Ishikawa (cell line): ENCODE results near the gene COIL.

Experiments
- CEBPB ChIP-seq: IDR thresholded peaks from 2 replicates; pipeline ENCODE4 v1.6.1; 2012
- CREB1 ChIP-seq: IDR thresholded peaks from 2 replicates; pipeline ENCODE4 v1.6.1; 2012; ENCODE audit warnings: low read depth
- EGR1 ChIP-seq: IDR thresholded peaks from 2 replicates; pipeline ENCODE4 v1.6.1; 2012
- EP300 ChIP-seq: IDR thresholded peaks from 2 replicates; pipeline ENCODE4 v1.6.1; 2012; ENCODE audit warnings: borderline replicate concordance
- FOXM1 ChIP-seq: IDR thresholded peaks from 2 replicates; pipeline ENCODE4 v1.6.1; 2012; ENCODE audit warnings: low read depth, borderline replicate concordance
- MAX ChIP-seq: IDR thresholded peaks from 2 replicates; pipeline ENCODE4 v1.6.1; 2012
- NFIC ChIP-seq: IDR thresholded peaks from 2 replicates; pipeline ENCODE4 v1.6.1; 2012
- RAD21 ChIP-seq: IDR thresholded peaks from 2 replicates; pipeline ENCODE4 v1.6.1; 2012; ENCODE audit warnings: low read depth
- TAF1 ChIP-seq: IDR thresholded peaks from 2 replicates; pipeline ENCODE4 v1.6.1; 2012; ENCODE audit warnings: low read depth, mild to moderate bottlenecking
- TCF12 ChIP-seq: IDR thresholded peaks from 2 replicates; pipeline ENCODE4 v1.6.1; 2012; ENCODE audit warnings: low read depth
- TEAD4 ChIP-seq: IDR thresholded peaks from 2 replicates; pipeline ENCODE4 v1.6.1; 2012
- YY1 ChIP-seq: IDR thresholded peaks from 2 replicates; pipeline ENCODE4 v1.6.1; 2012; ENCODE audit warnings: low read depth
- ZBTB7A ChIP-seq: IDR thresholded peaks from 2 replicates; pipeline ENCODE4 v1.6.1; 2012; ENCODE audit warnings: low read depth
- TF ChIP-seq, protein P1 (sequence below): IDR thresholded peaks from 2 replicates; pipeline ENCODE4 v1.6.1; 2012; ENCODE audit warnings: low read depth, mild to moderate bottlenecking
- TF ChIP-seq, protein P2 (sequence below): IDR thresholded peaks from 2 replicates; pipeline ENCODE4 v1.6.1; 2012

The COIL gene

DNA sequence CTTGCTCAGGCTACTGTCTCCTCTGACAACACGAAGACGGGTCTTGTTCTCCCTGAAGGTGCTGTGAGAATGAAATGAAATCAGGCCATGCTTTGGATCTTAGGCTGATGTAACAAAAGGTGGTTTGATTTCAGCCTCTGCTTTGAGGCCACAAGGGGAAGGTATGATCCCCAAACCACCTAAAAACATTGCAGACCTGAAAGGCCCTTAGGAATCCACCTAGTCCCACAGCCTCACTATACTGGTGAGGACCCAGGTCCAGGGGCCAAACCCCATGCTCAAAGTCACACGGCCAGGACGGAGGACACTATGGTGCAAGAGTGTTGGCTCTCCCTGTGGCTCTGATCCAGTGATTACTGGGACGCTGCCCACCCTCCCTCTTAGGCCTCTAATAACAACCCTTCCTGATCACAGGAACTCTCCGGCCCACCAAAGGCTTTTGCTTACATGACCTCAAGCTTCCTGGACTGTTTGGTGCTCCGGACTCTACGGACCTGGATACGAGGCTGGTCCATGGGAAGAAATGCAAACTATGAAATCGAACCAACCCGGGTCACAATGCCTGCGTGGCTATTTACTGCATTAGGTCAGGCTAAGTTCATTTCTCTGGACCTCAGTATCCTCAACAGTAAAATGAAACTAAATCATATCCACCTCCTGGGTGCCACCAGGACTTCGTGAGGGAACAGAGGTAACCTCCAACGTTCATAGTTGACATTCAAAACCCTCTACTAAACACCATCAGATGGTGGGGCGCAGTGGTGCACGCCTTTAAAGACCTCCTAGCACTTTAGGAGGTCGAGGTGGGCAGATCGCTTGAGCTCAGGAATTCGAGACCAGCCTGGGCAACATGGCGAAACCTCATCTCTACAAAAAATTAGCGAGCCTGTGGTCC, 48.5 kb downstream of the COIL start:
- TF ChIP-seq FOXM1, result no peak

- no peak for TF ChIP-seq EP300
- TF ChIP-seq EGR1, result no peak
- TF ChIP-seq TCF12, result no peak
- no peak for TF ChIP-seq ZBTB7A
- no peak for TF ChIP-seq RAD21
- TF ChIP-seq, protein P1, sequence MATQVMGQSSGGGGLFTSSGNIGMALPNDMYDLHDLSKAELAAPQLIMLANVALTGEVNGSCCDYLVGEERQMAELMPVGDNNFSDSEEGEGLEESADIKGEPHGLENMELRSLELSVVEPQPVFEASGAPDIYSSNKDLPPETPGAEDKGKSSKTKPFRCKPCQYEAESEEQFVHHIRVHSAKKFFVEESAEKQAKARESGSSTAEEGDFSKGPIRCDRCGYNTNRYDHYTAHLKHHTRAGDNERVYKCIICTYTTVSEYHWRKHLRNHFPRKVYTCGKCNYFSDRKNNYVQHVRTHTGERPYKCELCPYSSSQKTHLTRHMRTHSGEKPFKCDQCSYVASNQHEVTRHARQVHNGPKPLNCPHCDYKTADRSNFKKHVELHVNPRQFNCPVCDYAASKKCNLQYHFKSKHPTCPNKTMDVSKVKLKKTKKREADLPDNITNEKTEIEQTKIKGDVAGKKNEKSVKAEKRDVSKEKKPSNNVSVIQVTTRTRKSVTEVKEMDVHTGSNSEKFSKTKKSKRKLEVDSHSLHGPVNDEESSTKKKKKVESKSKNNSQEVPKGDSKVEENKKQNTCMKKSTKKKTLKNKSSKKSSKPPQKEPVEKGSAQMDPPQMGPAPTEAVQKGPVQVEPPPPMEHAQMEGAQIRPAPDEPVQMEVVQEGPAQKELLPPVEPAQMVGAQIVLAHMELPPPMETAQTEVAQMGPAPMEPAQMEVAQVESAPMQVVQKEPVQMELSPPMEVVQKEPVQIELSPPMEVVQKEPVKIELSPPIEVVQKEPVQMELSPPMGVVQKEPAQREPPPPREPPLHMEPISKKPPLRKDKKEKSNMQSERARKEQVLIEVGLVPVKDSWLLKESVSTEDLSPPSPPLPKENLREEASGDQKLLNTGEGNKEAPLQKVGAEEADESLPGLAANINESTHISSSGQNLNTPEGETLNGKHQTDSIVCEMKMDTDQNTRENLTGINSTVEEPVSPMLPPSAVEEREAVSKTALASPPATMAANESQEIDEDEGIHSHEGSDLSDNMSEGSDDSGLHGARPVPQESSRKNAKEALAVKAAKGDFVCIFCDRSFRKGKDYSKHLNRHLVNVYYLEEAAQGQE, result no peak
Observed at GRCh38 chr17:56910509-56911235, 50.2 kb downstream of the COIL start.

GRCh38 chr17:56909742-56910508, 50.9 kb downstream of the COIL start:
- TF ChIP-seq EP300, result no peak
- TF ChIP-seq CEBPB, result no peak
- TF ChIP-seq FOXM1, result no peak
- TF ChIP-seq, protein P2, sequence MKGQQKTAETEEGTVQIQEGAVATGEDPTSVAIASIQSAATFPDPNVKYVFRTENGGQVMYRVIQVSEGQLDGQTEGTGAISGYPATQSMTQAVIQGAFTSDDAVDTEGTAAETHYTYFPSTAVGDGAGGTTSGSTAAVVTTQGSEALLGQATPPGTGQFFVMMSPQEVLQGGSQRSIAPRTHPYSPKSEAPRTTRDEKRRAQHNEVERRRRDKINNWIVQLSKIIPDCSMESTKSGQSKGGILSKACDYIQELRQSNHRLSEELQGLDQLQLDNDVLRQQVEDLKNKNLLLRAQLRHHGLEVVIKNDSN, result no peak
- TF ChIP-seq, protein P1, result no peak
- TF ChIP-seq TEAD4, result no peak
- TF ChIP-seq ZBTB7A, result no peak
- TF ChIP-seq MAX, result no peak
- no peak for TF ChIP-seq RAD21
- TF ChIP-seq EGR1, result no peak
- TF ChIP-seq NFIC, result no peak
- no peak for TF ChIP-seq YY1
- no peak for TF ChIP-seq TCF12
- TF ChIP-seq CREB1, result no peak
- TF ChIP-seq TAF1, result no peak

GRCh38 chr17:56908001-56908542, 52.8 kb downstream of the COIL start:
- TF ChIP-seq, protein P2, result no peak

DNA sequence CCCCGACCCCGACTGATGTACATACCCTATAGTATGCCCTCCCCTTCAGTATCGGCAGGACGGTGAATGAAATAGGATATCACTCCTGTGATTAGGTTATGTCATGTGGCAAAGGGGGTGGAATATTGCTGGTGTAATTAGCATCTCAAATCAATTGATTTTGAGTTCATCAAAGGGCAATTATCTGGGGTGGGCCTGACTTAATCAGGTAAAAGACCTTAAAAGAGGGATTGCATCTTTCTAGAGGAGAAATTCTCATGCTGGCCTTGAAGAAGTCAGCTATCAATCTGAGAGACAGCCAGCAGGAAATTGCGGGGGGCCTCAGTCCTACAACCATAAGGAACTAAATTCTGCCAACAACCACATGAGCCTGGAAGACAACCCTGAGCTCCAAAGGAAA, 57.3 kb downstream of the COIL start:
- TF ChIP-seq TEAD4, result no peak
- TF ChIP-seq YY1, result no peak
- TF ChIP-seq TAF1, result no peak
- no peak for TF ChIP-seq NFIC
- TF ChIP-seq EP300, result no peak
- no peak for TF ChIP-seq ZBTB7A
- TF ChIP-seq CEBPB, result no peak
- no peak for TF ChIP-seq FOXM1
- TF ChIP-seq, protein P2, result no peak
- TF ChIP-seq MAX, result no peak
- no peak for TF ChIP-seq CREB1
- TF ChIP-seq EGR1, result no peak
- TF ChIP-seq, protein P1, result no peak
- TF ChIP-seq TCF12, result no peak
